GM20000 (cell line): ENCODE data around the gene GPC3.

Experiments
- DNase-seq: peaks from one replicate; pipeline ENCODE4 v3.0.0; 2012; ENCODE audit warnings: low spot score
- CTCF ChIP-seq: IDR thresholded peaks from 2 replicates; pipeline ENCODE4 v1.5.1; 2012; ENCODE audit warnings: mild to moderate bottlenecking, control low read depth; ENCODE audit errors: extremely low read depth, missing control alignments

Gene GPC3

DNA sequence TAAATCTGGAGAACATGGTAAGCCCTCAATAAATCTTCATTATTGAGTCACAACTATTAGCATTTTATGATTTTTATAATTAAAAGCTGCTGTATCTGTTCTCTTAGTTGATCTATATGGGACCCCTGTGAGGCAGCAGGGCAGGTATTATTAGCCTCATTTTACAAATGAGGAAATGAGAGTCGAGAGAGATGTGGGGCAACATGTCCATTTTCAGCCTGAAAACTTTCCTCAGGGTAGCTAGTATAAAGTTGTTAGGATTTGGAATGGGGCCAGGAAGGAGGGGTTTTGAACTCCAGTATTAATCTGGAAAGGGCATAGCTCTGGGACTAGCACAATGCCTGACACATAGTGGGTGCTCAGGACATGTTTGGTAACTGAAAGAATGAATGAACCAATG lies 378.4 kb downstream of the GPC3 start:
- DNase-seq: no peak
- no peak for TF ChIP-seq CTCF

- no peak for DNase-seq
- TF ChIP-seq CTCF: no peak
These were observed 380.6 kb downstream of the GPC3 start for GRCh38 chrX:133604801-133605200.

DNA sequence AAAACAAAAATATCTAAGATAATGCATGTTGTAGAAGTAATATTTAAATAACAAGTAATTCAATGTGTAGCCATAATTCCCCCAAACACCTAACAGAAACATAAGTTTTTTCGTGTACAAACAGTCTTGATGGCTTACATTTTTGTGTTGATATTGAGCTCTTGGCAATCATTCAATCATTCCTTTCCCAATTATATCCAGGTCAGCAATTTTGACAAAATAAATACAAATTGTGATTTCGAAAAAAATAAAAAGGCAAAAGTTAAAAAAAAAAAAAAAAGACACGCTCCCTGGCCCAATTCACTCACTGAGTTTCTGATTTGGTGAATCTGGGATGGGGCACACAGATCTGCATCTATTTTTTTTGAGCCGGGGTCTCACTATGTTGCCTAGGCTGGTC lies 382.5 kb downstream of the GPC3 start:
- DNase-seq: no peak
- no peak for TF ChIP-seq CTCF

- no peak for TF ChIP-seq CTCF
- DNase-seq: no peak
These were observed 384.3 kb downstream of the GPC3 start for GRCh38 chrX:133601116-133601515.

- TF ChIP-seq CTCF: no peak
- DNase-seq: no peak
These were observed 384.9 kb downstream of the GPC3 start for GRCh38 chrX:133600536-133600935.

DNA sequence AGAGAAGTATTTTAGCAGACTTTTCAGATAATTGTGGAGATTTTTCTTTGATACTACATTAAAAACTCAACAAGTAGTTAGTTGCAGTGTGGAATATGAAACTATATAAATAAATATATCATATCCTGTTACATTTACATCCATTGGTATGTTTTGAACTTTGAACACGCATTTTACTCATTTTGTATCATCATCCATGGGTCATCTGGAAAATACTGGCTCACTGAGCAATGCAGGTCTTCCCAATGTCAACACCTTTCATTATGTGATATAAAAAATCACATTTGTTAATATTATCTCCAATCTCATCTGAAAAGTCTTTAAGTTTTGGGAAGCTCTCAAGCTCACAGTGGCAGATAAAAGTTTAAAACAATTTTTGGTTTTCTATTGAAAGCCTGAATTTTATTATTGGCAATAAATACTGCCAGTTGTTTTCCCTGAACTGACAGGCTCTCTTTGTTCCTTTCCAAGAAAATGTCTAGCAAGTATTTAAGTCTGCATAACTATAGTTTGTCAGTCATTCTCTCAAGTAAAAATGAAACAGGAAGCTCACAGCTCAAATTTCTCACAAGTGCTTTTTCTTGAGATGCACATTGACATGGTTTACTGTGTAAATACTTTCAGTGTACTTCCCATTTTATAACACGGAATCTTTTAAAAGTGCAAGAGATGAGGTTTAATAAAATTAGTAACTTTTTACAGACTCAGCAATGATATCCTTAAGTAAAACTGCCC lies 386.6 kb downstream of the GPC3 start:
- DNase-seq: no peak
- TF ChIP-seq CTCF: no peak

DNA sequence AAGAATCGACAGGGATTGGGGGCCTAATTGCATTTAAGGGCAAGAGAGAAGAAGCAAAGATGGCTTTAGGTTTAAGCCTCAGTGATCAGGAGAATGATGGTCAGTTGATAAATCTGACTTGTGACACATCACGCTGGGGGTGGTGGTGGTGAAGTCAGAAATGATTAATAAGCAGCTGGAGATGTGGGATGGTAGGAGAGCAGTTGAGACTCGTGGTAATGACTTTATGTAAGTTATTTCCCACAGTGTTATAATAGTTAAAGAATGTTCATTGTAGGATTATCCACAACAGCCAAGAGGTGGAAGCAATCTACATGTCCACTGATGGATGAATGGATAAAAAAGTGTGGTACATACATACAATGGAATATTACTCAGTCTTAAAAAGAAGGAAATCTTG lies 391.2 kb downstream of the GPC3 start:
- DNase-seq: no peak
- no peak for TF ChIP-seq CTCF
